Renal pelvis (tissue), 12 donors: Measurements from ENCODE around the gene NFKBIZ. TPM values are rescaled to one million over a fixed set of nuclear protein-coding genes. Genes with fewer than 3 reads are reported as not detected.

ENCODE experiments used
- DNase-seq: peaks from one replicate; pipeline ENCODE4 v3.0.0-alpha.2; 2013
- long read RNA-seq, 16 experiments: transcript quantifications; one replicate each; lab custom pipeline, GENCODE V29; 2026
- polyA plus RNA-seq, 3 donors: library from polyadenylated mRNA; unstranded; fragments of 120-200 nt; gene quantifications; one replicate each; pipeline ENCODE4 v1.2.1, GENCODE V29; 2013; ENCODE audit not compliant: insufficient read length in 3 of 3

NFKBIZ gene
- polyA plus RNA-seq: 10 to 100 TPM in 2 of 3 donors, 1 to 10 TPM in 1; 4.2 to 14.2 (median 11.3) TPM
- long read RNA-seq, donor 1: 0 reads
- long read RNA-seq, donor 2: 0 reads
- long read RNA-seq, donor 3: 0 reads
- long read RNA-seq, donor 4: 0 reads
- long read RNA-seq, donor 5: 0 reads
- long read RNA-seq, donor 6, partial matches to known transcripts: 0 of 4 reads
- long read RNA-seq, donor 6, other reads (novel, unspliced or antisense): 0 of 4 reads
- long read RNA-seq, donor 7: 0 reads
- long read RNA-seq, donor 8, partial matches to known transcripts: 0 of 1 reads
- long read RNA-seq, donor 8, other reads (novel, unspliced or antisense): 0 of 1 reads
- long read RNA-seq, donor 9, partial matches to known transcripts: 0 of 1 reads
- long read RNA-seq, donor 9, other reads (novel, unspliced or antisense): 0 of 1 reads
- long read RNA-seq, donor 10, partial matches to known transcripts: 0 of 1 reads
- long read RNA-seq, donor 10, other reads (novel, unspliced or antisense): 0 of 1 reads
- long read RNA-seq, donor 11: 0 reads
- long read RNA-seq, donor 12, partial matches to known transcripts: 0 of 1 reads
- long read RNA-seq, donor 12, other reads (novel, unspliced or antisense): 0 of 1 reads
- long read RNA-seq, donor 13: 0 reads
- long read RNA-seq, donor 14: 0 reads
- long read RNA-seq, donor 15, transcript NFKBIZ-211 (2 exons, 482 nt): major isoform, 6 of 34 reads
- long read RNA-seq, donor 15, partial matches to known transcripts: 21 of 34 reads
- long read RNA-seq, donor 15, other reads (novel, unspliced or antisense): 0 of 34 reads
- long read RNA-seq, donor 16, partial matches to known transcripts: 0 of 1 reads
- long read RNA-seq, donor 16, other reads (novel, unspliced or antisense): 0 of 1 reads

- DNase-seq: peak; percentile 92
Observed at GRCh38 chr3:101848754-101849713, at the start of gene NFKBIZ. NFKBIZ (plus strand) TSS chr3:101849514; CDS start chr3:101849629, 115 bp downstream.

- no peak for DNase-seq
Observed at GRCh38 chr3:101801174-101801573, 48.1 kb upstream of the NFKBIZ start.

GRCh38 chr3:101802179-101802578, 47.1 kb upstream of the NFKBIZ start:
- no peak for DNase-seq

GRCh38 chr3:101803173-101803782, 46.0 kb upstream of the NFKBIZ start:
- peak; percentile 64 for DNase-seq

- no peak for DNase-seq
Observed at GRCh38 chr3:101803939-101804338, 45.4 kb upstream of the NFKBIZ start.

- no peak for DNase-seq
Observed at GRCh38 chr3:101806491-101806890, 42.8 kb upstream of the NFKBIZ start.

GRCh38 chr3:101807888-101808287, 41.4 kb upstream of the NFKBIZ start:
- no peak for DNase-seq

GRCh38 chr3:101809178-101810021, 39.9 kb upstream of the NFKBIZ start:
- peak; percentile 39 for DNase-seq

- DNase-seq: no peak
Observed at GRCh38 chr3:101810022-101810418, 39.3 kb upstream of the NFKBIZ start.

- no peak for DNase-seq
Observed at GRCh38 chr3:101811875-101812274, 37.4 kb upstream of the NFKBIZ start.

GRCh38 chr3:101812895-101813294, 36.4 kb upstream of the NFKBIZ start:
- no peak for DNase-seq

GRCh38 chr3:101813817-101814440, 35.4 kb upstream of the NFKBIZ start:
- DNase-seq: no peak

- no peak for DNase-seq
Observed at GRCh38 chr3:101814835-101815234, 34.5 kb upstream of the NFKBIZ start.

- no peak for DNase-seq
Observed at GRCh38 chr3:101816215-101817149, 32.8 kb upstream of the NFKBIZ start.

- DNase-seq: no peak
Observed at GRCh38 chr3:101817992-101818391, 31.3 kb upstream of the NFKBIZ start.

- DNase-seq: no peak
Observed at GRCh38 chr3:101819649-101820206, 29.6 kb upstream of the NFKBIZ start.

- DNase-seq: no peak
Observed at GRCh38 chr3:101821503-101821902, 27.8 kb upstream of the NFKBIZ start.

GRCh38 chr3:101823525-101823924, 25.8 kb upstream of the NFKBIZ start:
- DNase-seq: no peak
